ENCODE measurements around the gene IL20RA.

GRCh38 chr6:137020776-137021175, 24.0 kb downstream of the IL20RA start:
- TF ChIP-seq CTCF (conservative IDR thresholded peaks at IDR 0.05; ENCODE audit: low read depth in 2 of 2) (no peak), POLR2AphosphoS5 (IDR thresholded peaks at IDR 0.05; ENCODE audit: low read depth) (no peak), EZH2 (IDR thresholded peaks at IDR 0.05; ENCODE audit: low read depth, unreplicated experiment) (no peak), REST (IDR thresholded peaks at IDR 0.05; ENCODE audit: unreplicated experiment) (no peak), CREB1 (CRISPR knock-in tag; IDR thresholded peaks at IDR 0.05; ENCODE audit: low read depth) (no peak)
